GM06990 (cell line): ENCODE measurements around the gene PSMA4.
A peak's percentile ranks its signal among the peaks of the same experiment; 100 is the strongest.
"Not testable (repeated sequence)": the region's sequence is repeated elsewhere in the genome, so short reads cannot be mapped to it uniquely, and the experiment has no call there.

Source experiments
- DNase-seq: peaks from one replicate; pipeline ENCODE4 v3.0.0-alpha.2; 2011; ENCODE audit not compliant: insufficient read length; ENCODE audit errors: extremely low read depth
- H3K27me3 ChIP-seq: replicated peaks from 2 replicates; pipeline ENCODE4 v1.6.0; 2011; ENCODE audit warnings: low read length; ENCODE audit not compliant: control insufficient read depth, insufficient read depth
- H3K36me3 ChIP-seq: 2 replicates; pipeline ENCODE4 v1.5.1; 2011; ENCODE audit warnings: low read length; ENCODE audit not compliant: control insufficient read depth, insufficient read depth
- H3K4me3 ChIP-seq: replicated peaks from 2 replicates; pipeline ENCODE4 v1.5.1; 2011; ENCODE audit warnings: low read depth, mild to moderate bottlenecking, control low read depth, low read length
- CTCF ChIP-seq: IDR thresholded peaks from 2 replicates; pipeline ENCODE4 v1.5.1; 2011; ENCODE audit warnings: low read length, control low read depth, mild to moderate bottlenecking, inconsistent platforms; ENCODE audit not compliant: insufficient read depth, poor library complexity, severe bottlenecking

PSMA4 gene

GRCh38 chr15:78541744-78542034 is 1.4 kb downstream of the PSMA4 start:
- no peak for DNase-seq
- Histone ChIP-seq H3K4me3 (peak overlapping the region; percentile 74), H3K27me3 (no peaks in the 10 kb centered on the region), H3K36me3 (peaks cover 16% of the 10 kb centered on the region)
- no peak for TF ChIP-seq CTCF

GRCh38 chr15:78542647-78543046 is 2.4 kb downstream of the PSMA4 start:
- H3K4me3 ChIP-seq: no peak overlapping the region
- TF ChIP-seq CTCF: no peak
- H3K36me3 ChIP-seq: peaks cover 18% of the 10 kb centered on the region
- no peak for DNase-seq
- no peaks in the 10 kb centered on the region for H3K27me3 ChIP-seq

- TF ChIP-seq CTCF: no peak
- no peaks in the 10 kb centered on the region for H3K27me3 ChIP-seq
- peaks cover 15% of the 10 kb centered on the region for H3K36me3 ChIP-seq
- DNase-seq: no peak
- no peak overlapping the region for H3K4me3 ChIP-seq
Measured at GRCh38 chr15:78550194-78550593, 9.9 kb downstream of the PSMA4 start.

GRCh38 chr15:78550815-78551214 is 10.6 kb downstream of the PSMA4 start:
- Histone ChIP-seq H3K4me3 (no peak overlapping the region), H3K27me3 (no peaks in the 10 kb centered on the region), H3K36me3 (peaks cover 12% of the 10 kb centered on the region)
- TF ChIP-seq CTCF: no peak
- no peak for DNase-seq

GRCh38 chr15:78551902-78552301 is 11.7 kb downstream of the PSMA4 start:
- H3K36me3 ChIP-seq: peaks cover 7% of the 10 kb centered on the region
- H3K27me3 ChIP-seq: no peaks in the 10 kb centered on the region
- H3K4me3 ChIP-seq: no peak overlapping the region
- no peak for TF ChIP-seq CTCF
- no peak for DNase-seq

GRCh38 chr15:78552597-78552996 is 12.4 kb downstream of the PSMA4 start:
- H3K27me3 ChIP-seq: no peaks in the 10 kb centered on the region
- no peak for TF ChIP-seq CTCF

GRCh38 chr15:78560201-78560600 is 20.0 kb downstream of the PSMA4 start:
- H3K36me3 ChIP-seq, DNase-seq, H3K4me3 ChIP-seq, H3K27me3 ChIP-seq: not testable (repeated sequence)

More at GRCh38 chr15:78552597-78552996, 12.4 kb downstream of the PSMA4 start:
- Histone ChIP-seq H3K4me3 (no peak overlapping the region), H3K36me3 (peaks cover 5% of the 10 kb centered on the region)
- DNase-seq: no peak
